GM19455 (cell line): ENCODE measurements around the gene NOSIP.
"Not testable (repeated sequence)": the region's sequence is repeated elsewhere in the genome, so short reads cannot be mapped to it uniquely, and the experiment has no call there.

ENCODE experiments used
- ATAC-seq: cut with Tn5 transposase; IDR thresholded peaks from one replicate; pipeline ENCODE4 v1.9.1; 2021; ENCODE audit not compliant: unreplicated experiment

NOSIP gene, protein sequence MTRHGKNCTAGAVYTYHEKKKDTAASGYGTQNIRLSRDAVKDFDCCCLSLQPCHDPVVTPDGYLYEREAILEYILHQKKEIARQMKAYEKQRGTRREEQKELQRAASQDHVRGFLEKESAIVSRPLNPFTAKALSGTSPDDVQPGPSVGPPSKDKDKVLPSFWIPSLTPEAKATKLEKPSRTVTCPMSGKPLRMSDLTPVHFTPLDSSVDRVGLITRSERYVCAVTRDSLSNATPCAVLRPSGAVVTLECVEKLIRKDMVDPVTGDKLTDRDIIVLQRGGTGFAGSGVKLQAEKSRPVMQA

GRCh38 chr19:49580264-49581006 is at the start of gene NOSIP:
NOSIP (minus strand) TSS chr19:49580556; CDS start chr19:49560691, 19,865 bp downstream.
- peak; percentile 77 for ATAC-seq

DNA sequence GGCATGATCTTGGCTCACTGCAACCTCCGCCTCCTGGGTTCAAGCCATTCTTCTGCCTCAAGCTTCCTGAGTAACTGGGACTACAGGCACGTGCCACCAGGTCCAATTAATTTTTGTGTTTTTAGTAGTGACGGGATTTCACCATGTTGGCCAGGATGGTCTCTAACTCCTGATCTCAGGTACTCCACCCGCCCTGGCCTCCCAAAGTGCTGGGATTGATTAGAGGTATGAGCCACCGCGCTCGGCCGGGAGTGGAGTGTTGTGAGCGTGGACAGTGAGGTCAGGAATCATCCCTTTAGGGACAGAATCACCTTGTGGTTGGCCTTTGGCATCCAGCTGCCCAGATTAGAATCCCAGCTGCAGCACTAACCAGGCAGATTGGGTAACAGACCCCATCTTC is 49.3 kb upstream of the NOSIP start:
- ATAC-seq = no peak

DNA sequence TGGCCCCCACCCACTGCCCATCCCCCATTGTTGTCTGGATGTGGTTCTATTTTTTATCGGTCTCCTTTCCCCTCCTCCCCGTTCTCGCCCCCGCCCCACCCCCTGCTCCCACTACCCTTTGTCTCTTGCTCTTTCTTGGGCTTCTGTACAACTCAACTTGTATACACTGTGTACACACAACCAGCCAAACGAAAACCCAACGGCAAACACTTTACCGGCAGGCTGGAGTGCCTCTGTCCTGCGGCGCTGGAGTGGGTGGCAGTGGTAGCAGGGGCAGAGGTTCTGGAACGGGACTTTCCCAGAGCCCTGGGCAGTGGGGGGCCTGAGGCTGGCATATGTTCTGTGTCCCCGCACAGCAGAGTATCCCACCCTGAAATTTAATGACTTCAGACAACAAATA is 45.9 kb upstream of the NOSIP start:
- no peak for ATAC-seq

GRCh38 chr19:49624967-49625910 is 44.9 kb upstream of the NOSIP start:
- no peak for ATAC-seq

- not testable (repeated sequence) for ATAC-seq
Observed at GRCh38 chr19:49617860-49618259, 37.5 kb upstream of the NOSIP start.

DNA sequence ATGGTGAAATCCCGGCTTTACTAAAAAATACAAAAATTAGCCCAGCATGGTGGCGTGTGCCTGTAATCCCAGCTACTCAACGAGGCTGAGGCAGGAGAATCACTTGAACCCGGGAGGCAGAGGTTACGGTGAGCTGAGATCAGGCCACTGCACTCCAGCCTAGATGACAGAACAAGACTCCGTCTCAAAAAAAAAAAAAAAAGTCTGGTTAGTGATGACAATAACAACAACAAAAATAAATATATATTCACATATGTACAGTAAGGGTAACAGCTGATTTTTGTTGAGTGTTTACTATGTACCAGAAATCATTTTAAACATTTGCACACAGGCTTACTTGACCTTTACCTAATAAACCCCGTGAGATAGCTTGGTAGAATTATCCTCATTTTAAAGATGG is 36.6 kb upstream of the NOSIP start:
- ATAC-seq = no peak

GRCh38 chr19:49616532-49616931 is 36.2 kb upstream of the NOSIP start:
- ATAC-seq = no peak

DNA sequence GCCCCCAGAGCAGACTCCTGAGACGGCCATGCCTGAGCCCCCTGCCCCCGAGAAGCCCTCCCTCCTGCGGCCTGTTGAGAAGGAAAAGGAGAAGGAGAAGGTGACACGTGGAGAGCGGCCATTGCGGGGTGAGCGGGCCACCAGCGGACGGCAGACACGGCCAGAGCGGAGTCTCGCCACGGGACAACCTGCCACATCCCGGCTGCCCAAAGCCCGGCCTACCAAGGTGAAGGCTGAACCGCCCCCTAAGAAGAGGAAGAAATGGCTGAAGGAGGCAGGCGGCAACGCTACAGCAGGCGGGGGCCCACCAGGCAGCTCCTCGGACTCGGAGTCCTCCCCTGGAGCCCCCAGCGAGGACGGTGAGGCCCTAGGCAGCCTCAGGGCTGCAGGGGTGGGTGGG is 35.5 kb upstream of the NOSIP start:
- ATAC-seq = no peak

GRCh38 chr19:49614096-49614833 is 33.9 kb upstream of the NOSIP start:
- ATAC-seq = no peak

DNA sequence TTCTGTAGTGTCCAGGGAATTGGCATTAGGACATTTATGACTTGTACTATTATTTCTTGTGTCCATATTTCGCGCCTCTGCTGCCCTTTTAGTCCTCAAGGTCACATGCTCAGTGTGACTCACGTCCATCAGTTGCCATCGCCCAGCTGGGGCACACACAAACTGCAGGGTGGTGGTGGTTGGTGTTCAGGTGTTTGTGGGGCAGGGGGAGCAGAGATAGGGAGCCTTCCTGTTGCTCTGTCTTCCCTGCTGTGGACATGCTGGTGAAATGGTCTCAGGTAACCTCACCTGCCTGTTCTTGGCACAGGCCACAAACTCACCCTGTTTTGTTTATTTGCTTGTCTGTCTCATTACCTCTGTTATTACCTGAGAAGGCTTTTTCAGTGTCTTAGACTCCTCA is 33.0 kb upstream of the NOSIP start:
- no peak for ATAC-seq

GRCh38 chr19:49609499-49610092 is 29.2 kb upstream of the NOSIP start:
- ATAC-seq = no peak

GRCh38 chr19:49605605-49606004 is 25.2 kb upstream of the NOSIP start:
- ATAC-seq = no peak

DNA sequence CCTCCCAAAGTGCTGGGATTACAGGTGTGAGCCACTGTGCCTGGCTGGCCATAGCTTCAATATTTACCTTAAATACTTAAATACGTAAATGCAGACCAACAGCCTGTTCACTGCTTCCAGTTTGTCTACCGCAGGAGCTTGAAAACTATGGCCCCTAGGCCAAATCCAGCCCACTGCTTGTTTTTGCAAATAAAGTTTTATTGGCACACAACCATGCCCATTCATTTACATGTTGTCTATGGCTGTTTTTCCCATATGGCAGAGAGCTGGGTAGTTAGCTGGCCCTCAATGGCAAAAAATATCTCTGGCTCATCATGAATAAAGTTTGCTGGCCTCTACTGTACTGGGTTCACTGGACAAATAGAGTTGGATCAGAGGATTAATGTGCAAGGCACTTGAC is 22.4 kb upstream of the NOSIP start:
- no peak for ATAC-seq

- no peak for ATAC-seq
Observed at GRCh38 chr19:49601482-49602038, 21.2 kb upstream of the NOSIP start.

DNA sequence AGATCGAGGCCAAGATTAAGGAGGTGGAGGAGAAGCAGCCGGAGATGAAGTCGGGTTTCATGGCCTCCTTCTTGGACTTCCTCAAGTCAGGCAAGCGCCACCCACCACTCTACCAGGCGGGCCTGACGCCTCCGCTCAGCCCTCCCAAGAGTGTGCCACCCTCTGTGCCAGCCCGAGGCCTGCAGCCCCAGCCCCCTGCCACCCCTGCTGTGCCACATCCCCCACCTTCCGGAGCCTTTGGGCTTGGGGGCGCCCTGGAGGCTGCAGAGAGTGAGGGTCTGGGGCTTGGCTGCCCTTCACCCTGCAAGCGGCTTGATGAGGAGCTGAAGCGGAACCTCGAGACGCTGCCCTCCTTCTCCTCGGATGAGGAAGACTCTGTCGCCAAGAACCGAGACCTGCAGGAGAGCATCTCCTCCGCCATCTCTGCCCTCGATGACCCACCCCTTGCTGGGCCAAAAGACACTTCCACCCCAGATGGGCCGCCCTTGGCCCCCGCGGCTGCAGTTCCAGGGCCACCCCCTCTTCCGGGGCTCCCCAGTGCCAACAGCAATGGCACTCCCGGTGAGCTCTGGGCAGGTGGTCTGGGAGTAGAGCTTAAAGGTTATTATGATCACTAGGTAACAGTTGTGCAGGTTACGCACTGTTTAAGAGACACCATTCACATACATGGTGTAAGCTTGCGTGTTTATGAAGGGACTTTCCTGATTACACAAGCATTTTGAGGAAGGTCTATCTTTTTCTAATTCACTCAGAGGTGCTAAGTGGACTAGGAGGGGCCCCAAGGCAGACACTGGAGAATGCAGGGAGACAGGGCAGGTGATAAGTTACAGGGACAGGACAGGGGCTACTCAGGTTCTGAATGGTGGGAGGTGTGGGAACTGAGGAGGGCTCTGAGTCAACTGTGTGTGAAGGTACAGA is 19.3 kb upstream of the NOSIP start:
- ATAC-seq = no peak

DNA sequence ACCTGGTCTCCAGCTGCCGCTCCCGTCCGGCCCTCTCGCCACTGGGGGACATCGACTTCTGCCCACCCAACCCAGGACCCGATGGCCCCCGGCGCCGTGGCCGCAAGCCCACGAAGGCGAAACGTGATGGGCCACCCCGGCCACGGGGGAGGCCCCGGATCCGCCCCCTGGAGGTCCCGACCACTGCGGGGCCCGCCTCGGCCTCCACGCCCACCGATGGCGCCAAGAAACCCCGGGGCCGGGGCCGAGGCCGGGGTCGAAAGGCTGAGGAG is 17.3 kb upstream of the NOSIP start:
- no peak for ATAC-seq

DNA sequence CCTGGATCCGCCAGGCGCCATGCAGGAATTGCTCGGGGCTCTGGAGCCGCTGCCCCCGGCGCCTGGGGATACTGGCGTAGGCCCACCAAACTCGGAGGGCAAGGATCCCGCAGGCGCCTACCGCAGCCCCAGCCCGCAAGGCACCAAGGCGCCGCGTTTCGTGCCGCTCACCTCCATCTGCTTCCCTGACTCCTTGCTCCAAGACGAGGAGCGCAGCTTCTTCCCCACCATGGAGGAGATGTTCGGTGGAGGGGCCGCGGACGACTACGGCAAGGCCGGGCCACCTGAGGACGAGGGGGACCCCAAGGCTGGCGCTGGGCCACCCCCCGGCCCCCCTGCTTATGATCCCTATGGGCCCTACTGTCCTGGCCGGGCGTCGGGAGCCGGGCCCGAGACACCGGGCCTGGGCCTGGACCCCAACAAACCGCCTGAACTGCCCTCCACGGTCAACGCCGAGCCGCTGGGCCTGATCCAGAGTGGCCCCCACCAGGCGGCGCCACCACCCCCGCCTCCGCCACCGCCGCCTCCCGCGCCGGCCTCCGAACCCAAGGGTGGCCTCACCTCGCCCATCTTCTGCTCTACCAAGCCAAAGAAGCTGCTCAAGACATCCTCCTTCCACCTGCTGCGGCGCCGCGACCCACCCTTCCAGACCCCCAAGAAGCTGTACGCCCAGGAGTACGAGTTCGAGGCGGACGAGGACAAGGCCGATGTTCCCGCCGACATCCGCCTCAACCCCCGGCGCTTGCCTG is 16.8 kb upstream of the NOSIP start:
- ATAC-seq = no peak

DNA sequence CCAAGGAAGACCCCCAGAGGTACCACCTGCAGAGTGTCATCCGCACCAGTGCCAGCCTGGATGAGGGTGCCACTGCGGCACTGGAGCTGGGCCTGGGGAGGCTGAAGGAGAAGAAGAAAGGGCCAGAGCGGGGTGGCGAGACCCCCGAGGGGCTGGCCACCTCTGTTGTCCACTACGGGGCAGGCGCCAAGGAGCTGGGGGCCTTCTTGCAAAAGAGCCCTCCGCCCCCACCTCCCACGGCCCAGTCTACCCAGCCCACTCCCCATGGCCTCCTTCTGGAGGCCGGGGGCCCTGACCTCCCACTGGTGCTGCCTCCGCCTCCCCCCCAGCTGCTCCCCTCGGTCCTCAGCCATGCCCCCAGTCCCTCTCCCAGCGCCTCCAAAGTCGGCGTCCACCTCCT is 16.1 kb upstream of the NOSIP start:
- no peak for ATAC-seq
